HG03196 (cell line): Measurements from ENCODE around the gene COL2A1.

ENCODE experiments used
- ATAC-seq: cut with Tn5 transposase; IDR thresholded peaks from one replicate; pipeline ENCODE4 v1.9.1; 2021; ENCODE audit not compliant: unreplicated experiment

The COL2A1 gene

DNA sequence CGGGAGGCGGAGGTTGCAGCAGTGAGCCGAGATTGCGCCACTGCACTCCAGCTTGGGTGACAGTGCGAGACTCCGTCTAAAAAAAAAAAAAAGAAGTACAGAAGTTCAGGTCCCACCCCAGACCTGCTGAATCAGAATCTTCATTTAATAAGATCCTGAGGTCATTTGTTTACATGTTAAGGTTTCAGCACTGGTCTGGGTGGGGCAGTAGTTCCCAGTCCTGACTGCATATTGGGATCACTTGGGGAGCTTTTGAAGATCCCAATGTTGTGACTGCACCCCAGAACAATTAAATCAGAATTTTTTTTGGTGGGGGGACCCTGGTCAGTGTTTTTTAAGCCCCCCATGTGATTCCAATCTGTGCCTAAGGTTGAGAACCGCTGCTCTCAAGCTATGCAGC, 11.7 kb upstream of the COL2A1 start:
- ATAC-seq = no peak

DNA sequence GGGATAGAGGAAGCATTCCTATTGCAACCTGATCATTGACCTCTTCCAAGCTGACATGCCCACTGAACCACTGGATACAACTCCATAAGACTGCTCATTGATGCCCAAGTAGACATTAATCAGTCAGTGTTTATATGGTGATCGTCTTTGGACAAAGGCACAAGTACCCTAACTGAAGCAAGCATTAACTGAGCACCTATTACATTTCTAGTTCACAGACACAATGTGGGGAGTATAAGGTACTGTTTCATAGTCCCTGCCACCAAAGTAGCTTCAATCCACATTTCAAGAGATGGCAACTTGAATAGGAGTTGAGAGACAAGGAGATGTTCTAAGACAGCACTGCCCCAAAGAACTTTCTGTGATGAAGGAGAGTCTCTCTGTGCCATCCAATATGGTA, 10.9 kb upstream of the COL2A1 start:
- ATAC-seq = no peak

DNA sequence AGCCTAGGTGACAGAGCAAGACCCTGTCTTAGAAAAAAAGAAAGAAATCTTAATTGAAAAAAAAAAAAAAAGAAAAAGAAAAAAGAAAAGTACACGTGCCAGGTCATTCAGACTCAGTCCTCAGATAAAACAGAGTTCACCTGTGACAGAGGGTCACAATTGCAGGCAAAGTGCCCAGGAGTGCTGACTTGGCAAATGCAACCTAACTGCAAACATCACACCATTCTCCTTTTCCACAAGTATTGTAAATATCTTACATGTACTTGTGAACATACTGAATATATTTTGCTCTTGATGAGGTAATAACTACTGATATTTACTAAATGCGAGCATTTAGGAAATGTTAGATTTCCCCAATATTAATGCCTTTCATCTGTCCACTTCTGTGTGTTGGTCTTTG, 9.0 kb upstream of the COL2A1 start:
- ATAC-seq = no peak

DNA sequence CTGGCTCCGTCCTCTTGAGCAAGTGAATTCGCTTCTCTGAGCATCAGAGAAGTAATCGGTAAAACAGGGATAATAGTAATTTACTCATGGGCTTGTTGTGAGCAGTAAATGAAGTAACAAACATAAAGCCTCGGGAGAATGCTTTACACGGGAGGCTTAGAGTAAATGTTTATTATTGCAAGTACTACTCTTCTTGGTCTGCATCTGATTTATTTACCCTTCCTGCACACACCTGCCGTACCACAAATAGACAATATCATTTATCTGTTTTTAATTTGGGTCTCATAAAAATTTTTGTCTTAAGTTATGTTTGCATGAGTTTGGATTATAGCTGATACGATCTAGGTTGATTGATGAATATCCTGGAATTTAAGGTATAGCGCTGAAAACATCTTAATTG, 7.8 kb upstream of the COL2A1 start:
- ATAC-seq = no peak

DNA sequence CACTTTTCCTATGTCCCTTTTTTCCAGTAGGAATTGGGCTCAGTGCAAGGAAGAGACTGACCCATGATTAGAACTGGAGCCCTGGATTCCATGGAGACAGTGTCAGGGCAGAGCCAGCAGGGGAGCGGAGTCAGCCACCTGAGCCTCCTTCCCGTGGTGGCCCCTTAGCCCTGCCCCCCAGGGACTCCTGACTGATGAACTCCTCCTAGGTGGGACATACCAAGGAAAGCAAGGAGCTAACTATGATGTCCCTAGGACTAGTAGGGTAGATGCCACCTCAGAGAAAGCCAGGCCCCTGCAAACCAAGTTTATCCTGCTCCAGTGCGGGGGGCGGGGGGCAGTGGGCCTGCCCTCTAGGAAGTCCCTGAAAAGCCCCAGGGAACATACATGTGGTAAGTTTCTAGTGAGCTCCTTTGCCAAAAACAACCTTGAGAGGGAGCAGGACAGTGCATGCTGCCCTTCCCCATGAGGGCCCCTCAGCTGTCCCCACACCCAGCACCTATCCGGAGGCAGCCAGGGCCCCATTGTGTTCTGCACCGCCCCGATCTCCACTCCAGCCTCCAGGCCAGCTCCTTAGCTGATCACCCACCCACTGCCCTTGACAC, 6.2 kb upstream of the COL2A1 start:
- ATAC-seq = no peak

DNA sequence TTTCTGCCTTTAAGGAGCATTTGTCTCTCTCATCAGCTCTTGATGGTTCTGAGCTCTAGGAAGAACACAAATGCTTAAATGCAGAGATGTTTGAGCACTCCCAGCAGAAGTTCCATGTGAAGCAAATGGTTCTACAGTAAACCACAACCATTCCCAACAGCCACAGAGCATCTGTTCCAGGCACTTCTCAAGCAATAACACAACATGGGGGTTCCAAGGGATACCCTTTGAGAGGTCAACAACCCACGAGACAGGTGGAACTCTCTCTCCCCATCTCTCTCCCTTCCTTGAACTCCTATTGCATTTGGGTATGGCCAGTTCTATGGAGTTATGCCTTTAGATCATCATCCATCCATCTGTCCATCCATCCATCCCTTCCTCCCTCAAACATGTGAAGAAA, 5.2 kb upstream of the COL2A1 start:
- ATAC-seq = no peak

DNA sequence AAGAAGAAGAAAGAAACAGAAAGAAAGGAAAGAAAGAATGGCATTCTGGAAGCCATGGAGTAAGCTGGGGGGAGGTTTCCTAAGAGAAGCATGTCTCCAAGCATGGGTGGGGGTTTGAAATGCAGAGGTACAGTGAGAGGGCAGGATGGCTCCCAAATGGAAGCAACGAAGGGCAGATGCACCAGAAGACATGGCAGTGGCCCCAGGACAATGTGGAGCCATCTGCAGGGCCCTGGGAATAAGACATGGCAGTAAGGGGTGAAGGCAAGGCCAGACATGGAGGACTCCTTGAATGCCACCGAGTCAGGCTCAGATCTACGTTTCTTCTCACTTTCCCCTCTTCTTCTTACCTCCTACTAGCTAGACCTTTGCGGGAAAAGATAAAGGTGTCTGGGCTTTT, 4.7 kb upstream of the COL2A1 start:
- ATAC-seq = no peak

DNA sequence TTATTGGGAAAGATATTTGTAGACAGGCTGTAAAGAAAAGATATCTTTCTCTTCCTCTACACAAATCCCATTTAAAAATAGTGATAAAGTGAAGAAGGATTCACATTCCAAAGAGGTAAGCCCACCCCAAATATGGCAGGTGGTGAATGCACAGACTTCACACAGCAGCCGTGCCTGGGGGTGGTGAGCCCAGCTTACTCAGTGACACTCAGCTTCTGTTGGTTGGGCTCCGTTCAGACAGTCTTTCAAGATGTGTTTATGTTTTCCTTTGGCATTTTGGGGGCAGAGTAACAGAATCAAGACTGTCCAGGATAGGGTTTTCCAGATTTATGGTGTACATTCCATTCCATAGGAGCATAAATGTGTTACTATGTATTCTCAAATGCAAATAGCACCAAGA, 4.1 kb upstream of the COL2A1 start:
- ATAC-seq = no peak

DNA sequence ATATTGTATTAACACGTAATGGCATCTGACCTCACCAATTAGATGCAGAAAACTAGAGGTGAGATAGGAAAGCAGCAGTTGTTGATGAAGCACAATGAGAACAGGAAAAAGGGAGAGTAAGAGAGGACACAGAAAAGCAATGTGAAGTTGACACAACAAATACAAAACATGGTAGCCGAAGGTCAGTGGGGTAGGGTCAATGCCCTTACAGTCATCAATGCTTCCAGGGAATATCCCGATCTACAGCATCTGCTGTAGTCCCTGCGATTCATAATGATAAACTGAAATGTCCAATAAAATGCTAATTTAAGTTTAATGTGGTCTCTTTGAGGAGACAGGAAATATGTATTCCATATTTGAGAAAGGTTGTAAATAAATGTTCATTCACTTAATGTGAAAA, 2.9 kb upstream of the COL2A1 start:
- ATAC-seq = no peak

DNA sequence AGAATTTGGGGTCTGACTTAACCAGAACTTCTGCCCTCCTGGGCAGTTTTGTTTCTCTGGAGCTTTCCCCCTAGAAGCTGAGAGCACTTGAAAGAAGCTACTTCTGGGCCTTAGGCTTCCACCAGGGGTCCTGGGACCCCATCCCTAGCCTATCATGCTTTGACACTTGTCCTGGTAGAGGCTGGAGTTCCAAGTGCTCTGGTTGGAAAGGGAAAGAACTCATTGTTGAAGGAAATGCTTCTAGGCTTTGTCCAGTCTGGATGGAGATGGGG, 1.4 kb upstream of the COL2A1 start:
- ATAC-seq = no peak

DNA sequence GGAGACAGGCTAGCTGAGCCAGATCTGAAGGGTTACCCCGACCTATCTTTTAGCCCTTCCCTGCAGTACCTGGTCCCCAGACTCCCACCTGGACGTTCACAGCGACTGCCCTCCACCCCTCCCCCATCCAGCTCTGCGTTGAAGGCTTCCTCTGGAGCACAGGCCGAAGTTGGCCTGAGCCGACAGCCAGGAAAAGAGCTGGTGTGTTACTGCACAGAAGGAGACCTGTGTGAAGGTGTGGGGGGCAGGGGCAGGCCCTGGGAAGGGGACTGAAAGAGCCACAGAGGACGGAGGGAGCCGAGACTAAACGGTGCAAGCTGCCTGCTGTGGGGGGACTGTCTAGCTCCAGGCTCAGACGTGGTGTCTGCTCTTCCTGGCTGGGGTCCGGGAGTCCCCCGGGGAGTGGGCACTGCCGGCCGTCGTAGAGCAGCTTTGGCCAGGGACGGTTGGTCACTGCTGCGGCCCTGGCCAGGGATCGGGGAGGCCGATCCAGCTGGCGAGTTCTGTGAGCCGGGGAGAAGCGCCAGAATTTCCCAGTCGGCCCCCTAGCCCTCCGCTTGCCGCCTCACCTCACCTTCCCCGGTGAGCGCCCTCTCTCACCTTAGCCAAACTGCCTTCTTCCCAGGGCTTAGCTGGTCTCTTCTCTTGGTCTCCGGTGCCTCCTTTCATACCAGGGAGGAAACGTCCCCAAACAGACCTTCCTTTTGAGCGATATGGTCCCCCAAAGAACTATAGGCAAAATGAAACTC, 899 bp upstream of the COL2A1 start:
- no peak for ATAC-seq

DNA sequence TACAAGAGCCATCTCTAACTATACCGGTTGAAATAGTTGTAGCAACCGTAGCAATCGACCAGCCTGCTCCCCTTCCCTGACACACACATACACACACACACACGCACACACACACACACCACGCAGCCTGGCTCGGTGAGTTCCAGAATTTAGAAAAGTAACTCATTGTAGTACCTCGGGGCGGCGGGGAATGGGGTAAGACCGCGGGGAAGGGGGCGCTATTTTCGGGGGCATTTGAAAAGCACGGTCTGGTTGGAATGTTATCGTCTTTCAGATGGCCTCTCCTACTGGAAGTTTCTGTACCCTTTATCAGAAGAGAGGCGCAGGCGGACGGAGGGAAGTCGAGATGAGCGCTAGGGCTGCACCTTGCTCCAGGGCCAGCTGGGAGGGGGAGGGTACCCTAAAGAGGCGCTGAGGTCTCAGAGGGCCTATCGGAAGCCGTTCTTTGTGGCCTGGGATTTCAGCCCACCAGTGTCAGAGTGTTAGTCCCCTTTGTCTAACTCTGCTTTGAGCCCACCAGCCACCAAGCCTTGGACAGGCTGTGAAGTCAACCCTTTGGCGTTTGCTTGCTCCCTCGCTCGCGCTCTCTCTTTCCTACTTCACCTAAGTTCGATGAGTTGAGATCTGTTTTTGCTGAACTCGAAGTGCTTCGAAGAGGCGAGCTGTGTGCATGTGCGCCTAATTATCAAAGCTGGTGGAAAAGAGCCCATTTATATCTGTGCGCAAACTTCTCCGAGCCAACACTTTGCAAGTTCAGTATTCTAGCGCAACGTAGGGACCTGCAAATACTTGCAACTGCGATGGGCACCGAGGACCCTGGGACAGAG, 837 bp downstream of the COL2A1 start:
- no peak for ATAC-seq

DNA sequence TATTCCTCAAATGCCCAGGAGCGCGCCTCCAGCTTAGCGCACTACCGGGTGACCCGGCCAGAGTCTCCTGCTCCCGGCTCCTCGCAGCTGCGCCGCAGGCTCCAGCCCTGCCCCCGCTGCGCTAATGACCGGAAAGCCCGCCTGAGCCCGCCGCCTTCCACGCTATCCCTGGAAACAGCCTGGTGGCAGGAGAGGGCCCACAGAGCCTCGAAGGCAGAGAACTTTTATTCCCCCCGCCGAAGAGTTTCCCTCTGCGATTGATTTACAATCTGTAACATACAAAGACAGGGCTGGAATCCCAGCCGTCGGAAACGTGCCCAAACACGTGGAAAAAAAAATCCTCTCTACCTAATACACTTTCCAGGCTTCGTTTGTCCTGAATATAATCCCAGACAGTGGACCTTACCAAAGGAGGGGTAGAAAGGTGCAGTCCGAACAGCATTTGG, 1.5 kb downstream of the COL2A1 start:
- no peak for ATAC-seq

DNA sequence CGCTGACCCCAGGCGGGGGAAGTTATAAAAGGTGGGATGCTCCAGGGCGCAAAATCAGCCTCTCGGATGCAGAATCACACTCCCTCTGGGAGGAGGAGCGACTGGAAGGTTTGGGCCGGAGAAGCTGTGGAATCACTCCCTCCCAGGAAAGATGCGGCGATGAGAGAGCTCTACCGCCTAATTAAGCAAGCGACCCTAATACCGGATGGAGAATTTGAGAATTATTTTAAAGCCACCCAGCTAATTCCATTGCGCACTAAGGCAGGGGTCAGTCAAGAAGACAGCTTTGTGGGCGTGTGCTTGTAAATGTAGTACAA, 1.9 kb downstream of the COL2A1 start:
- ATAC-seq = no peak

DNA sequence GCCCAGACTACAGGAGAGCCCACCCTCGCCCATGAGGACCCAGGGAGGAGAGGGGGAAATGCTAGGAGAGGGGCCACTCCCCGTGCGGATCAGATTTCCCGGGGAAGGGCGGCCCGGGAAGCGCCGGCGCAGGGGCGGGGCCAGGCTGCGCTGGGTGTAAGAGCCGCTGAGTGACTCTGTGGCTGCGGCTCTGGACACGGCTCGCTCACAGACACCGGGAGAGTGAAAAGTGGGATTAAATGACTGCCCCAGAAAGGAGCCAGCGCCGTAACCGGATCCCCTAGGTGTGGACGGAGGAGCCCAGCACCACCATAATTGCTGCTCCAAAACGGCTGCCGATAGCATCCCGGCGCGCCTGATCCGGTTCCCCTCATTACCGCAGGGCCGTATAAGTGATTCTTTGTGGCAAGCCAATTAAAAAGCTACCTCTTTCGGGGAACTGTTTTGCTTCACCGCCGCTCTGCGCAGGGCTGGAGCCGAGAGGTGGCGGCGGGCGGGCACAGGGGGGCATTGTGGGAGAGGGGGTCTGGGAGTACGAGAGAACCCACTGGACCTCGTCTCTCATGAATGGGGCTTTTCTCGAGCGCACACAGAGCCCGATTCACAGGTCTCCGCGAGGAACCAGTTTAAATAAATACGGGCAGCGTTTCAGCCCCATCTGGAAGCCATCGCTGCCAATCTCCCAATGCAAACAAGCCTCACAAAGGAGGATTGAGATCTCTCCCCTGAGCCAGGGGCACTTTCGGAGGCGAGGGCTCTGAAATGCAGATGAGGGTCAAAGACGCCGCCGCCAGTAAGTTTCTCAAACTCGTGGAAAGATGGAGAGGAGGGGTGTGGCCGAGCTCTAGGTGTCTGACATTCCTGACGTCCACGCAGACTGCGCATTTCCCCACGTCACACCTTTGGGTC, 2.5 kb downstream of the COL2A1 start:
- ATAC-seq = no peak

DNA sequence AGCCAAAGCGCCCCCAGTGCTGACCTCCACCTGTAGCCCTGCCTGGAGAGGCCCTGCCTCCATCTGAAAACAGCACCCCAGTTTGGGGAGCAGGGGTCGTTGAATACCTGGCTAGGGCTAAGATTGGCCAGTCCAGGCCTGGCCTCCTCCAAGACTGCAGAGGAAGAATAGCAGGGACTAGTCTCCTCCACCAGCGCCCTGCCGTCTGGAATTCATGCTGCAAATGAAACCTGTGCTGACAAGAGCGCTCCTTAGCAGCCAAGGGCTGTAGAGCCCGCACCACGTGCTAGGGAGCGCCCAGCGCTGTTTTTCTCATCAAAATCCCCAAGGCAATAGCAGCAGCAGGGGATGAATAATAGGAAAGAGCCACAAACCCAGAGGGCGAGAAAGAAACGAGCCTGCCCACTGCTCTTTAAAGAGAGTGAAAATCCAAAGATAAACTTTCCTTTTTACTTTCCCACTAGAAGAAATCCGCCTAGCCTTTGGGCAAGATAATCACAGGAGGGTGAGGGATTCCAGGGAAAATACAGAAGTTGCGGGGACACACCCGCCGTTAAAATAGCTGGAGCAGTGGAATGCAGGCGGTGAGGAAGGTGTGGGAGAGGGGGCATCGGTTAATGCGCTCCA, 3.3 kb downstream of the COL2A1 start:
- ATAC-seq = no peak

DNA sequence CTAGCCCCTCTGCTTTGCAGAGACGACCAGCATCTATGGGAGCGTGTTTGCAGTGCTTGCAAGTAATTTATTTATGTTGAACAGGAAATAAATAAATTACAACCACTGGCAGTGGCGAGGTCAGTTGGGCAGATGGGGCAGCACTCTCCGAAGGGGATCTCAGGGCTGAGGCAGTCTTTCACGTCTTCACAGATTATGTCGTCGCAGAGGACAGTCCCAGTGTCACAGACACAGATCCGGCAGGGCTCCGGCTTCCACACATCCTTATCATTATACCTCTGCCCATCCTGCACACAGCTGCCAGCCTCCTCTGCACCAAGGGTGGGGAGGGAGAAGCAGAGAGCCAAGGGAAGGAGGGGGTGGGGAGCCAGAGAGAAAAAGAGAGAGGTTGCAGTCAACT, 4.5 kb downstream of the COL2A1 start:
- ATAC-seq = no peak

DNA sequence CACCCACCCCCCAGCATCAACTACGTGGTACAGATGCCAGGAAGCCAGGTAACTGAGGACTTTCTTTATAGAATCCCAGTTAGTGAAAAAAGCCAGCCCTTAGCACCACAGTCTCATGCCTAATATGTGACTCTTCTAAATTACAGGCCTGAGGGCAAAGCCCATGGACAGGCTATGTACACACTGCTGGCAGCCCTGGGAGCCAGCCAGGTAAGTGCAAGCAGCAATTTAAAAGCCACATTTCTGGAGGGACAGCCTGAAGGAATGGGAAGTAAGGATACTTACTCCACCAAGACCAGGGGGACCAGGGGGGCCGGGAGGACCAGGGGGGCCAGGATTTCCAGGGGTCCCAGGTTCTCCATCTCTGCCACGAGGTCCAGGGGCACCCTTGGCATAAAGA, 7.0 kb downstream of the COL2A1 start:
- ATAC-seq = no peak

DNA sequence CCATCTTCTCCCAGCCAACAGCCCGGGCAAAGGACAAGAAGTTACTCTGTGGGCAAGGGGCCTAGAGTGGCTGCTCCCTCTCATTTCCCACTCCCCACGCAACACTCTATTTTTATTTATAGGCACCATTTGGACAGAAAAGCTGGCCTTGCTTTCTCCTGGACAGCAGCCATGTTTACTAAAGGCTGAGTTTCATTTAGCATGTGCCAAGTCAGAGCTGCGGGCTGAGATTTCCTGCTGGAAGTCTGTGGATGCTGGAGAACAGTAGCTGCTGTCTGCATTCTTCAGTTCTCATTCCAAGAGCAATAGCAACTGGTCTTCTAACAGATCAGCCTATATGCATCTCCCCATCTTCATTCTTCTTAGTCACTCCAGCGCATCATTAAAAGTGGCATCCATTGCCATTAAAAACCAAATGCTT, 8.3 kb downstream of the COL2A1 start:
- ATAC-seq = no peak

DNA sequence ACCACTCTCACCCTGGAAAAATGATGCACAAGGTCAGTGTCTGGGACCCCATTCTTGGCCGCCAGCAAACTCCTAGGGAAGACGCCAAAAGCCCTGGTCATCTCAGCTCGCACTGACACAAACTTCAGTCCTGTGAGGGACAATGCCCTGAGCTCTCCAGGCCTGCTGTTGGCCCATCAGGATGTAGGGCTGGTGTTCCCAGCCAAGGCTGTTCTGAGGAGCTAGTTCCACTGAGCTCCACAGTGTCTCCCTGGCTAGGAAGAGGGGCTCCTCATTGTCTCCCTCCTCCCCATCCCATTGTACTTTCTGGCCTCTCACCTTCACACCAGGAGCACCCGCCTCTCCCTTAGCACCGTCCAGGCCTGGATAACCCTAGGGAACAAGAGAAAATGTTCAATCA, 10.8 kb downstream of the COL2A1 start:
- ATAC-seq = no peak

DNA sequence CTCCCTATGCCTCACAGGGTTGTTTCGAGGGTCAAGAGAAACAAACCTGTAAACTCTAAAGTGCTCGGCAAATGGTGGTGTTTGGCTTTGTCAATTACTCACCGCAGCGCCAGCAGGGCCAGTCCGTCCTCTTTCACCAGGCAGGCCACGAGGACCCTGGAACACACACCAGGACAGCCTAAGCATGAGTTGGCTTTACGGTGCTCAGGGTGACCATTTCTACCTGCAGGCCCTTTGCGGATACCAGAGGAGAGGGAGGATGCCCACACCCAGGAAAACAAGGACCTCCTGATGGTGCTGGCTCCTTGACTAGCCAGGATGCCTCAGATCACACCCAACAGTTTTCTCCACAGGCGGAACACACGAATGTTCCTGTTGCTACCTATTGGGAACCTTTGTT, 11.5 kb downstream of the COL2A1 start:
- ATAC-seq = no peak
